K562 (cell line): ENCODE measurements around the gene PRKACB.

Experiments used
- BHLHE40 ChIP-seq: IDR thresholded peaks from 2 replicates; pipeline ENCODE4 v1.6.1; 2011; ENCODE audit warnings: low read length, improper control_type of control experiment
- EHMT2 ChIP-seq: fragments of 450-650 bp; IDR thresholded peaks from 2 replicates; pipeline ENCODE4 v1.6.1; 2018; ENCODE audit warnings: antibody characterized with exemption
- ESRRB ChIP-seq: fragments of 250-450 bp; sonication (Bioruptor Pico); IDR thresholded peaks from 2 replicates; pipeline ENCODE4 v1.5.0; 2020; ENCODE audit warnings: mild to moderate bottlenecking, moderate library complexity, borderline replicate concordance
- OTX1 ChIP-seq: fragments of 450-650 bp; formaldehyde crosslinking; IDR thresholded peaks from 2 replicates; pipeline ENCODE4 v1.4.0; 2022; ENCODE audit warnings: mild to moderate bottlenecking
- RBM34 ChIP-seq: fragments of 200-400 bp; formaldehyde crosslinking; IDR thresholded peaks from 2 replicates; pipeline ENCODE4 v1.6.1; 2018; ENCODE audit warnings: low read length, borderline replicate concordance; ENCODE audit not compliant: insufficient read depth
- SLC30A9 ChIP-seq: fragments of 250-450 bp; sonication (Bioruptor Pico); IDR thresholded peaks from 2 replicates; pipeline ENCODE4 v1.8.0; 2022; ENCODE audit warnings: mild to moderate bottlenecking, moderate library complexity
- SOX6 ChIP-seq: fragments of 450-650 bp; IDR thresholded peaks from 2 replicates; pipeline ENCODE4 v1.6.1; 2014; ENCODE audit warnings: mild to moderate bottlenecking
- ZNF431 ChIP-seq: sonication (generic); formaldehyde crosslinking; IDR thresholded peaks from 2 replicates; pipeline ENCODE4 v1.8.0; 2022; ENCODE audit warnings: mild to moderate bottlenecking, missing genetic modification reagents
- ZNF644 ChIP-seq: fragments of 200-800 bp; sonication (Bioruptor generic); IDR thresholded peaks from 2 replicates; pipeline ENCODE4 v1.6.1; 2016; ENCODE audit warnings: low read depth, missing genetic modification characterization, missing compliant biosample characterization

DNA sequence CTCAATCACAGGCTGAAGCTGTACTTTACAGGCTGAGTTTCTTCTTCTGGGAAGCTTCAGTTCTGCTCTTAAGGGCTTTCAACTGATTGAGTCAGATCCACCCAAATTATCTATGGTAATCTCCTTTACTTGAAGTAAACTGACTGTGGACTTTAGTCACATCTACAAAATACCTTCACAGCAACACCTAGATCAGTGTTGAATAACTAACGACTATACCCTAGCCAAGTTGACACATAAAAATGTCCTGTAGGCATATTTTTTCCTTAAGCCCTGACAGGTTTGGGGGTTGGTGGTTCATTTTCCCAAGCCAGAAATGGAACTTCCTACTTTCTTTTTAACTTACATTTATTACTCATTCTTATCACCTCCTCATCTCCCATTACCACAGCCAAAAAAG, 42.9 kb upstream of the PRKACB start:
- no peak for TF ChIP-seq EHMT2
- TF ChIP-seq ZNF431 (CRISPR knock-in tag), result no peak
- TF ChIP-seq SOX6, result no peak
- TF ChIP-seq OTX1 (CRISPR knock-in tag), result no peak
- TF ChIP-seq ESRRB (CRISPR knock-in tag), result no peak
- TF ChIP-seq BHLHE40, result no peak
- no peak for TF ChIP-seq ZNF644
- TF ChIP-seq RBM34, result no peak
- no peak for TF ChIP-seq SLC30A9 (CRISPR knock-in tag)
